Heart right ventricle (tissue), 16 donors: ENCODE results near the gene SPRR1B. TPM values are rescaled to one million over a fixed set of nuclear protein-coding genes. Genes with fewer than 3 reads are reported as not detected.
"Not testable (repeated sequence)": the region's sequence is repeated elsewhere in the genome, so short reads cannot be mapped to it uniquely, and the experiment has no call there.

Source experiments
- ATAC-seq, 8 donors: fragments of 200-7000 bp; cut with Tn5 transposase; one replicate each; pipeline ENCODE4 v1.9.1; 2020; ENCODE audit warnings: mild to moderate bottlenecking in 8 of 8, moderate library complexity in 8 of 8, moderate number of reproducible peaks in 1 of 8
- DNase-seq, 2 donors: peaks; one replicate each; pipeline ENCODE4 v3.0.0-alpha.2; 2020
- H3K27ac ChIP-seq, 10 donors: fragments of 200-600 bp; sonication (generic) in 2 of 10; one replicate each; pipeline versions ENCODE4 v1.5.0 to v1.8.0; 2020 to 2022; ENCODE audit warnings: mild to moderate bottlenecking in 3 of 10
- H3K27me3 ChIP-seq, 7 donors: fragments of 200-600 bp; one replicate each; pipeline ENCODE4 v1.8.0; 2021 to 2022; ENCODE audit warnings: mild to moderate bottlenecking in 2 of 7
- H3K36me3 ChIP-seq, 9 donors: fragments of 200-600 bp; sonication (generic) in 1 of 9; one replicate each; pipeline versions ENCODE4 v1.5.0 to v1.8.0; 2020 to 2022; ENCODE audit warnings: mild to moderate bottlenecking in 2 of 9
- H3K4me1 ChIP-seq, 9 donors: fragments of 200-600 bp; sonication (generic) in 1 of 9; one replicate each; pipeline versions ENCODE4 v1.5.0 to v1.8.0; 2020 to 2022; ENCODE audit warnings: mild to moderate bottlenecking in 4 of 9
- H3K4me3 ChIP-seq, 10 donors: fragments of 200-600 bp; sonication (generic) in 2 of 10; one replicate each; pipeline versions ENCODE4 v1.5.0 to v1.8.0; 2020 to 2022; ENCODE audit warnings: mild to moderate bottlenecking in 7 of 10, moderate library complexity in 2 of 10
- H3K9me3 ChIP-seq, 11 donors: fragments of 200-600 bp in 10 of 11; sonication (generic) in 2 of 11; one replicate each; pipeline versions ENCODE4 v1.5.0 to v1.8.0; 2013 to 2022; ENCODE audit warnings: mild to moderate bottlenecking in 2 of 11, control low read depth in 1 of 11, moderate library complexity in 1 of 11
- CTCF ChIP-seq, 9 donors: fragments of 200-600 bp; sonication (generic) in 2 of 9; IDR thresholded peaks; one replicate each; pipeline versions ENCODE4 v1.5.0 to v1.8.0; 2021 to 2022; ENCODE audit warnings: antibody characterized with exemption in 9 of 9, mild to moderate bottlenecking in 5 of 9, moderate library complexity in 1 of 9
- WGBS, 2 donors: extraction: QIAGEN DNeasy Blood & Tissue Kit; methylation state at CpG; one replicate each; pipeline ENCODE4 v1.1.7; 2013; ENCODE audit warnings: inconsistent platforms in 1 of 2; 5-methylcytosine and 5-hydroxymethylcytosine counted together
- intact Hi-C, 10 donors: fragments of 100-400 bp; cut with DNase I; formaldehyde crosslinking; loops; one replicate each; pipeline versions ENCODE4 v1.11.1 to v1.14.2; 2022
- polyA plus RNA-seq, 2 donors: library from polyadenylated mRNA; stranded (reverse); fragments of 200-250 nt; gene quantifications; one replicate each; pipeline ENCODE4 v1.2.3, GENCODE V29; 2013
- total RNA-seq, 10 donors: library from RNA; stranded (reverse); fragmentation: NEBNext Ultra II Directional in 3 of 10; extraction: Animal tissue kit (Norgen Biotek cat#: 25700) in 3 of 10; gene quantifications; one replicate each; pipeline versions ENCODE4 v1.2.1 to v1.2.4, GENCODE V29; 2021 to 2023
- donor health status: Arrhythmogenic right ventricular cardiomyopathy.
- donor health status: ischemic (EF 13 %, LVEDD 7.1; RV severe dilation, severe dysfunction).
- donor health status: healthy with polysubstance abuse.
- donor health status: DM: no; HTN: yes; CAD: no.
- donor health status: DM: no; HTN: no; CAD: no.
- donor health status: ischemic (EF 25% LVEDD 6.9; RV normal size, moderate dysfunction).
- donor health status: ischemic (EF 25% LVEDD 5.7; RV mildly dilated, moderate dysfunction).
- donor health status: healthy.
- donor health status: DM: yes; HTN: yes; CAD: no.
- donor health status: Ischemic cardiomyopathy.
- donor health status: ischemic (EF 35%, LVEDD 5.7; RV mildly dilated, moderate dysfunction).
- donor health status: nonischemic (EF 11% LVEDD 7.7; RV severe dilation, severe dysfunction).
- donor health status: DM: yes; HTN: yes; CAD: no.
- donor health status: PGD.
- donor health status: ischemic (EF 29% LVEDD 5.4; RV normal size, mild dysfunction).
- donor health status: nonischemic (EF 23%, LVEDD 6.1; RV moderate dilation, normal function).

SPRR1B gene
- total and polyA plus RNA-seq, 12 donors, result 0.30 TPM; not detected in 11

GRCh38 chr1:153001382-153001781 is 29.6 kb upstream of the SPRR1B start, which contains the start of gene SPRR3:
Gene SPRR3 (plus strand): TSS chr1:153001749. CDS start chr1:153003021, 1,272 bp downstream.
- H3K27me3 ChIP-seq, result no peaks in the 10 kb centered on the region
- H3K4me3 ChIP-seq, result no peak within 1 kb of the TSS
- 58 to 65% methylated on average over 2 of the region's 2 CpGs for WGBS, 2 donors
- DNase-seq (no peak), ATAC-seq (no peak)
- intact Hi-C loops, result no loop called here
- H3K9me3 ChIP-seq, result peaks cover 0 to 3% (median 0%) of the 10 kb centered on the region in 11 donors
- H3K27ac ChIP-seq, result no peak within 1 kb of the TSS
- no peak for TF ChIP-seq CTCF (IDR thresholded peaks at IDR 0.05)
- H3K36me3 ChIP-seq, result no peaks in the 10 kb centered on the region
- H3K4me1 ChIP-seq, result no peaks in the 10 kb centered on the region

GRCh38 chr1:153011235-153011758 is 19.7 kb upstream of the SPRR1B start:
- intact Hi-C loops, H3K27me3 ChIP-seq, DNase-seq, ATAC-seq, H3K4me3 ChIP-seq, H3K4me1 ChIP-seq, H3K9me3 ChIP-seq, H3K36me3 ChIP-seq, H3K27ac ChIP-seq: not testable (repeated sequence)
- 78 to 81% methylated on average over 8 of the region's 8 CpGs for WGBS, 2 donors

GRCh38 chr1:153021829-153022228 is 9.2 kb upstream of the SPRR1B start:
- intact Hi-C loops, H3K4me3 ChIP-seq, H3K4me1 ChIP-seq, ATAC-seq, H3K27ac ChIP-seq, H3K27me3 ChIP-seq, H3K9me3 ChIP-seq, DNase-seq, H3K36me3 ChIP-seq: not testable (repeated sequence)
- WGBS, 2 donors, result 5% methylated on average over 2 of the region's 2 CpGs

- H3K9me3 ChIP-seq, H3K4me3 ChIP-seq, ATAC-seq, intact Hi-C loops, H3K36me3 ChIP-seq, H3K4me1 ChIP-seq, DNase-seq, H3K27me3 ChIP-seq, H3K27ac ChIP-seq: not testable (repeated sequence)
- 38 to 50% methylated on average over 9 of the region's 9 CpGs for WGBS, 2 donors
Measured at GRCh38 chr1:153022340-153022739, 8.7 kb upstream of the SPRR1B start.

- Histone ChIP-seq H3K4me3 (no peak overlapping the region), H3K36me3 (no peaks in the 10 kb centered on the region), H3K4me1 (no peaks in the 10 kb centered on the region), H3K27me3 (no peaks in the 10 kb centered on the region), H3K9me3 (no peaks in the 10 kb centered on the region), H3K27ac (no peak overlapping the region)
- no peak for TF ChIP-seq CTCF (IDR thresholded peaks at IDR 0.05)
- WGBS, 2 donors, result 81 to 82% methylated on average over 7 of the region's 7 CpGs
- no peak for DNase-seq
- ATAC-seq, result no peak
- intact Hi-C loops, result no loop called here
Measured at GRCh38 chr1:153023109-153023508, 7.9 kb upstream of the SPRR1B start.

GRCh38 chr1:153024413-153024812 is 6.6 kb upstream of the SPRR1B start:
- ATAC-seq, result no peak
- H3K4me1 ChIP-seq, result no peaks in the 10 kb centered on the region
- peaks cover 0 to 2% (median 0%) of the 10 kb centered on the region in 7 donors for H3K27me3 ChIP-seq
- H3K9me3 ChIP-seq, result peaks cover 0 to 4% (median 0%) of the 10 kb centered on the region in 11 donors
- H3K27ac ChIP-seq, result no peak overlapping the region
- intact Hi-C loops, result no loop called here
- no peak overlapping the region for H3K4me3 ChIP-seq
- DNase-seq, result no peak
- no peaks in the 10 kb centered on the region for H3K36me3 ChIP-seq
- no peak for TF ChIP-seq CTCF (IDR thresholded peaks at IDR 0.05)
- 79 to 84% methylated on average over 1 of the region's 1 CpG for WGBS, 2 donors
